ENCODE measurements around the gene TEX29.

TEX29 gene

DNA sequence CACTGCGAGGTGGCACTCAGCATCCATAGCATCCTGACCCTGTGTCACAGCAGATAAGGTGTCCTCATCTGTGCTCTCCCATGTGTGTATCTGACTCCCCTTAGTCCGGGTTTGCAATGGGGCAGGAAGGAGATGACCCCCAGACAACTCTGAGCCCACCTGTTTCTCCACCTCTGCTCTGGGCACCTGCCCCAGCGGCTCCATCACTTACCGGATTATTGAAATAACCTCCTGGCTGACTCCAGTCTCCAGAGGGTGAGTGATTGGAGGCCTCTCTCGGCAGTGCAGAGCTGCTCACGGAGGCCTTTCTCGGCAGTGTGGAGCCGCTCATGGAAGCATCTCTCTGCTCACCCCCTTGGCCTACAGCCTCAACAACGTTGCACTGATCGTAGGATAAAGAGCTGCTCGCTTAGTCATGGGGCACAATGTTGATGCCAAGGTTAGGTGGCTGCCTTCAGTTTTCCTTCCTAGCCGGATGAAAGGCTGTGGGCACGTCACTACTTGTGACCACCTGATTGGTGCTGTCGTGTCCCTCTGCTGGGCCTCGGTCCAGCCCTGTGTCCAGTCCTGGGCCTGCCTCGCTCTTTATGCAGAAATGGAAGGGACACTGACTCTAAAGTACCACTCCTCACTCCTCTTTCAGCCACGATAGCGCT, 67.6 kb downstream of the TEX29 start:
- no peak overlapping the region for H3K9ac ChIP-seq
- TF ChIP-seq, protein P1, sequence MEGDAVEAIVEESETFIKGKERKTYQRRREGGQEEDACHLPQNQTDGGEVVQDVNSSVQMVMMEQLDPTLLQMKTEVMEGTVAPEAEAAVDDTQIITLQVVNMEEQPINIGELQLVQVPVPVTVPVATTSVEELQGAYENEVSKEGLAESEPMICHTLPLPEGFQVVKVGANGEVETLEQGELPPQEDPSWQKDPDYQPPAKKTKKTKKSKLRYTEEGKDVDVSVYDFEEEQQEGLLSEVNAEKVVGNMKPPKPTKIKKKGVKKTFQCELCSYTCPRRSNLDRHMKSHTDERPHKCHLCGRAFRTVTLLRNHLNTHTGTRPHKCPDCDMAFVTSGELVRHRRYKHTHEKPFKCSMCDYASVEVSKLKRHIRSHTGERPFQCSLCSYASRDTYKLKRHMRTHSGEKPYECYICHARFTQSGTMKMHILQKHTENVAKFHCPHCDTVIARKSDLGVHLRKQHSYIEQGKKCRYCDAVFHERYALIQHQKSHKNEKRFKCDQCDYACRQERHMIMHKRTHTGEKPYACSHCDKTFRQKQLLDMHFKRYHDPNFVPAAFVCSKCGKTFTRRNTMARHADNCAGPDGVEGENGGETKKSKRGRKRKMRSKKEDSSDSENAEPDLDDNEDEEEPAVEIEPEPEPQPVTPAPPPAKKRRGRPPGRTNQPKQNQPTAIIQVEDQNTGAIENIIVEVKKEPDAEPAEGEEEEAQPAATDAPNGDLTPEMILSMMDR (conservative IDR thresholded peaks at IDR 0.05; ENCODE audit: low read depth, low read length), result no peak
- H3K4me1 ChIP-seq (ENCODE audit: low read depth, poor library complexity, severe bottlenecking), result no peaks in the 10 kb centered on the region
- no peak overlapping the region for H2AFZ ChIP-seq (ENCODE audit: low read depth)
- H3K79me2 ChIP-seq (ENCODE audit: insufficient read depth, low read depth), result no peaks in the 10 kb centered on the region
- no peaks in the 10 kb centered on the region for H3K27me3 ChIP-seq (ENCODE audit: insufficient read depth, low read depth)
- no peak overlapping the region for H3K4me3 ChIP-seq (IDR thresholded peaks at IDR 0.05; ENCODE audit: insufficient read depth, low read depth, low read length)
- H3K36me3 ChIP-seq (ENCODE audit: insufficient read depth), result no peaks in the 10 kb centered on the region
- no peaks in the 10 kb centered on the region for H4K20me1 ChIP-seq (ENCODE audit: insufficient read depth)
- no peak overlapping the region for H3K27ac ChIP-seq
- H3K4me2 ChIP-seq, result no peak overlapping the region

DNA sequence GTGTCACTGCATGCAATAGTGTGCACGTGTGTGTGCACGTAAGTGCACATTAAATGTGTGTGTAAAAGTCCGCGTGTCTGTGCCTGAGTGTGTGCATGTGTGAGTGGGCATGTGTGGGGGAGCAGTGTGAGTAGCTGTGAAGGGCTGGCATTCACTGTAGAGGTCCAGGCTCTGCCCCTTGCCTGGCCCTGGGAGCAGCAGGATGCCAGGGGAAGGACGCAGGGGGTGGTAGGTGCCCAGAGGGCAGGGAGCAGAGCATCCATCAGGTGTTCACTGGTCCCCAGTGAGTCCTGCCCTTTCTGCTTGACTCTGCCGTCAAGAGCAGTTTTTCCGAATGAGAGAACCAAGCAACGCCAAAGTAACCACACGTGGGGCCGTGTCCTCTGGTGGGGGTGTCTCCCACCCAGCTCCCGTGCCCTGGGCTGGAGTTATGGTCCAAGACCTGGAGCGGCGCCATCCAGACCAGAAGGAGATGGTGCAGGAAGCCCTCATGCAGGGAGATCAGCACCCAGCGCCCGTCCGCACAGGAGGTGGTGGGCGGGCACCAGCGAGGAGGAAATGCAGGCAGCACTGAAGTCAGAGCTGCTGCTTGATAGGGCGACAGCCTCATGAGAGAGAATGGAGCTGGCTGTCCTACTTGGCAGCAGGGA, 68.5 kb downstream of the TEX29 start:
- no peak overlapping the region for H3K4me3 ChIP-seq (IDR thresholded peaks at IDR 0.05; ENCODE audit: insufficient read depth, low read depth, low read length)
- H3K79me2 ChIP-seq (ENCODE audit: insufficient read depth, low read depth), result no peaks in the 10 kb centered on the region
- no peak overlapping the region for H3K4me2 ChIP-seq
- no peaks in the 10 kb centered on the region for H3K36me3 ChIP-seq (ENCODE audit: insufficient read depth)
- H2AFZ ChIP-seq (ENCODE audit: low read depth), result no peak overlapping the region
- no peak overlapping the region for H3K9ac ChIP-seq
- no peaks in the 10 kb centered on the region for H3K4me1 ChIP-seq (ENCODE audit: low read depth, poor library complexity, severe bottlenecking)
- H3K27ac ChIP-seq, result no peak overlapping the region
- TF ChIP-seq, protein P1 (conservative IDR thresholded peaks at IDR 0.05; ENCODE audit: low read depth, low read length), result no peak
- no peaks in the 10 kb centered on the region for H4K20me1 ChIP-seq (ENCODE audit: insufficient read depth)
- H3K27me3 ChIP-seq (ENCODE audit: insufficient read depth, low read depth), result no peaks in the 10 kb centered on the region

DNA sequence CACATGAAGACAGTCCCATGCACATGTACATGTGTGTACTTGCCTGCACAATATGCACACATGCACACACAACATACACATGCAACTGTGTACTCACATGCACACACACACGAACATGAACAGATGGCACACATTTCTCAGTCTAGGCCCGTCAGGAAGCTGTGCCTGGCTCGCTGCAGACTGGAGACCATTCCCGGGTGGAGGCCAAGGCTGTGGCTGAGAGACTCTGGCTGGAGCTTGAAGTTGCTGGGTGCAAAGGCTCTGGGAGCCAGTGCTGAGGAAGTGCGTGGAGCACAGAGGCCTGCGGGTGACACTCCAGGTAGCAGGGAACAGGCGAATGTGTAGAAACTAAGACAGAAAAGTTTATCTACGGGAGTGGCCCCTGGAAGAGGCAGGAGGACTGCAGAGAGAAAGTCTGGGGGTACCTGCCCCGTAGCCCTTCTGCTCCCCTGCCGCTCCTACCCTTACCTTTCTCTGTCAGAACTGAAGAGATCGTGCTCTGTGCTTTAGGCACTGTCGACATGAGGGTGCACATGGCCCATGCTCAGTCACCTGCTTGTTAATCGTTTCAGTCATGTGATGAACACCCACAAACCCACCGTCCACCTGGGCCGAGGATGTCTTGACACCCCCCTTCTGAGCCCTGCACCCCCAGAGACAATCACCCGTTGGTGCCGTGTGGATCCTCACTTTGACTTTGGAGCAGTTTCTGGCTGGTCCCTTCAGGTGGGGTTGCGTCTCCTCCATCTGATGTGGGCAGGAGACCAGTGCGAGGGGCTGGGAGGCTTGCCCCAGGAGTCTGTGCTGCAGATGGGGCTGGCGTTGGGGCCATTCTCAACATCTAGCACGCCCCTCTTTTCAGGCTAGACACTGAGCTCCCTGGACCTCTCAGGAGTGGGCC, 69.4 kb downstream of the TEX29 start:
- TF ChIP-seq, protein P1 (conservative IDR thresholded peaks at IDR 0.05; ENCODE audit: low read depth, low read length), result no peak
- H3K27me3 ChIP-seq (ENCODE audit: insufficient read depth, low read depth), result no peaks in the 10 kb centered on the region

DNA sequence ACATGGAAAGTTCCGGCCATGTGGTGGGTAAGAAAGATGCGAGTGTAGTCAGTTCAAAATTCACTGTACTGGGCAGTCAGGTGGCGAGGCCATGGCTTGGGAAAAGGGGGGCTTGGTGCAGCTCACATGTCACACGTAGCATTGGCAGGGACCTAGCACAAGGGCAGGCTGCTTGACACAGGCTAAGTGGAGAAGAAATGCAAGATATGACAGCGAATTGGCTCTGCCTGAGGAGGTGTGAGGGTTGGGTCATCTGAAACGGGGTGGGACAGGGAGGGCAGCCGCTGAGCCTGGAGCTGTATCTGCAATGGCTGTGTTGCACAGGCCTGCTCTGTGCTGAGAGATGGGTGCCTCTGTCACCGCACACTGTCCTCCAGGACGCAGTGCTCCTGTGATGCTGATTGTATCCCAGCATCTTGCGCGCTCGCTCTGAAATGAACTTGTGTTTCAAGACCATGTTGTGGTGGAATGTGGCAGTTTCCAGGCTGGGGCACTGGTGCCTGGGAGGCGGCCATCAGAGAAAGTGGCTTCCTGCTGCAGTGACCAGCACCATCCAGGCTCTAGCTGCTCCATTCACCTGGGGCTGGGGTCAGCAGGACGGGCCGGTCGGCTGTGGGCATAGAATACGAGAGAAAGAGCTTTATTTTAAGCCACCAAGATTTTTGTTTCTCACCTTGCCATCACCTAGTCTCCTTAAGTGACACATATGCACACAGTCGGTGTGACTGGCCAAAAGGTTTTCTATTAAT, 70.3 kb downstream of the TEX29 start:
- no peak overlapping the region for H3K27ac ChIP-seq

More for the DNA sequence above, 69.4 kb downstream of the TEX29 start:
- no peak overlapping the region for H3K4me2 ChIP-seq
- H4K20me1 ChIP-seq (ENCODE audit: insufficient read depth), result no peaks in the 10 kb centered on the region
- no peaks in the 10 kb centered on the region for H3K79me2 ChIP-seq (ENCODE audit: insufficient read depth, low read depth)
- H3K27ac ChIP-seq, result no peak overlapping the region
- H3K4me3 ChIP-seq (IDR thresholded peaks at IDR 0.05; ENCODE audit: insufficient read depth, low read depth, low read length), result no peak overlapping the region
- no peak overlapping the region for H3K9ac ChIP-seq
- no peak overlapping the region for H2AFZ ChIP-seq (ENCODE audit: low read depth)
- H3K4me1 ChIP-seq (ENCODE audit: low read depth, poor library complexity, severe bottlenecking), result no peaks in the 10 kb centered on the region
- H3K36me3 ChIP-seq (ENCODE audit: insufficient read depth), result no peaks in the 10 kb centered on the region

More for the DNA sequence above, 70.3 kb downstream of the TEX29 start:
- H3K9ac ChIP-seq, result no peak overlapping the region
- TF ChIP-seq, protein P1 (conservative IDR thresholded peaks at IDR 0.05; ENCODE audit: low read depth, low read length), result no peak
- H3K4me2 ChIP-seq, result no peak overlapping the region
- no peaks in the 10 kb centered on the region for H3K36me3 ChIP-seq (ENCODE audit: insufficient read depth)
- no peaks in the 10 kb centered on the region for H3K27me3 ChIP-seq (ENCODE audit: insufficient read depth, low read depth)
- H2AFZ ChIP-seq (ENCODE audit: low read depth), result no peak overlapping the region
- no peak overlapping the region for H3K4me3 ChIP-seq (IDR thresholded peaks at IDR 0.05; ENCODE audit: insufficient read depth, low read depth, low read length)
- H3K4me1 ChIP-seq (ENCODE audit: low read depth, poor library complexity, severe bottlenecking), result no peaks in the 10 kb centered on the region
- H4K20me1 ChIP-seq (ENCODE audit: insufficient read depth), result no peaks in the 10 kb centered on the region
- H3K79me2 ChIP-seq (ENCODE audit: insufficient read depth, low read depth), result no peaks in the 10 kb centered on the region

Data from KMS-11 (cell line).